Mesodermal cell (in vitro differentiated cells): Measurements from ENCODE around the gene ZNF385C.

Source experiments
- H3K27ac ChIP-seq: 2 replicates; pipeline ENCODE4 v1.7.0; 2013; ENCODE audit warnings: mild to moderate bottlenecking, low read depth, low read length, moderate library complexity; ENCODE audit not compliant: severe bottlenecking
- H3K36me3 ChIP-seq: 2 replicates; pipeline ENCODE4 v1.7.1; 2013; ENCODE audit warnings: mild to moderate bottlenecking, low read length, moderate library complexity; ENCODE audit not compliant: control insufficient read depth, insufficient read depth
- H3K4me1 ChIP-seq: one replicate; pipeline ENCODE4 v1.7.1; 2013; ENCODE audit warnings: mild to moderate bottlenecking, low read length; ENCODE audit not compliant: insufficient read depth, control insufficient read depth, poor library complexity, severe bottlenecking
- H3K4me3 ChIP-seq: 2 replicates; pipeline ENCODE4 v1.7.0; 2013; ENCODE audit warnings: low read length, control low read depth, mild to moderate bottlenecking; ENCODE audit not compliant: insufficient read depth, poor library complexity, severe bottlenecking; ENCODE audit errors: extremely low read depth
- H3K9me3 ChIP-seq: 2 replicates; pipeline ENCODE4 v1.7.1; 2013; ENCODE audit warnings: mild to moderate bottlenecking, low read length, moderate library complexity; ENCODE audit not compliant: control insufficient read depth
- WGBS, 2 experiments: methylation state at CpG; one replicate each; pipeline ENCODE4 v1.1.5; 2013; ENCODE audit warnings: missing lambda C conversion rate in 2 of 2; ENCODE audit not compliant: insufficient coverage in 2 of 2; 5-methylcytosine and 5-hydroxymethylcytosine counted together

The ZNF385C gene

GRCh38 chr17:42135151-42135550, 36.9 kb upstream of the ZNF385C start:
- peaks cover 28% of the 10 kb centered on the region for H3K4me1 ChIP-seq
- H3K4me3 ChIP-seq, result no peak overlapping the region
- H3K27ac ChIP-seq, result peak overlapping the region; percentile 75
- H3K36me3 ChIP-seq, result peaks cover 58% of the 10 kb centered on the region
- WGBS, 2 experiments, result 98% methylated on average over 4 to 5 of the region's 6 CpGs
- no peaks in the 10 kb centered on the region for H3K9me3 ChIP-seq

DNA sequence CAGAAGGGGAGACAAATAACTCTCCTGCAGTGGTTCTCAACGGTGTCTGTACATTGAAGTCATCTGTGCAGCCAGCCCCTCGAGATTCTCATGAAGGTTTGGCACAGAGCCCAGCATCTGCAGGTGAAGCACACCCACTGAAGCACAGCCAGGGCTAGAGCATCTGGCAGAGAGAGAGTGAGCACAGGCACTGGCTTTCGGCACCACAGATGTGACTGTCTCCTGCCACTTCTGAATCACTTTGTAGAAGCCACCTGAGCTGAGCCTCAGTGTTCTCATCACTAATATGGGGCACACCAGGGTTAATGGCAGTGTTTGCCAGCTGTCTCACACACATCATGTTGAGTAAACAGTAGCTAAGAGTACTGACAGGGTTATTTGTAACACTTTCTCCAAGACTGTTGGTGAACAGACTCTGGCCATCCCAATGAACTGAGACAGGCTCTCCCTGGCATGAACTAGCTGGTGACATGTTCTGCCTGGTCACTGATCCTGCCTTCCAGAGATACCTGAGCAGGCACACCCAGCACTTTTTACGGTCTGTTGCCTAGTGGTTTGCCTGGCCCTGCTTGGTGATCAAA, 35.3 kb upstream of the ZNF385C start:
- Histone ChIP-seq H3K4me3 (no peak overlapping the region), H3K27ac (no peak overlapping the region), H3K36me3 (peaks cover 67% of the 10 kb centered on the region), H3K4me1 (peaks cover 28% of the 10 kb centered on the region), H3K9me3 (no peaks in the 10 kb centered on the region)
- WGBS, 2 experiments, result 87 to 92% methylated on average over 4 of the region's 4 CpGs

- no peaks in the 10 kb centered on the region for H3K9me3 ChIP-seq
- 87 to 97% methylated on average over 3 of the region's 3 CpGs for WGBS, 2 experiments
- H3K27ac ChIP-seq, result no peak overlapping the region
- no peak overlapping the region for H3K4me3 ChIP-seq
- peaks cover 67% of the 10 kb centered on the region for H3K36me3 ChIP-seq
- peaks cover 28% of the 10 kb centered on the region for H3K4me1 ChIP-seq
Measured at GRCh38 chr17:42132941-42133340, 34.7 kb upstream of the ZNF385C start.

GRCh38 chr17:42131981-42132432, 33.7 kb upstream of the ZNF385C start:
- H3K36me3 ChIP-seq, result peaks cover 72% of the 10 kb centered on the region
- WGBS, 2 experiments, result 94 to 100% methylated on average over 1 to 2 of the region's 4 CpGs
- H3K4me1 ChIP-seq, result peaks cover 28% of the 10 kb centered on the region
- no peak overlapping the region for H3K4me3 ChIP-seq
- peak overlapping the region; percentile 23 for H3K27ac ChIP-seq
- H3K9me3 ChIP-seq, result no peaks in the 10 kb centered on the region

- H3K36me3 ChIP-seq, result peaks cover 72% of the 10 kb centered on the region
- H3K9me3 ChIP-seq, result no peaks in the 10 kb centered on the region
- WGBS, 2 experiments, result 82 to 96% methylated on average over 3 to 4 of the region's 4 CpGs
- H3K4me1 ChIP-seq, result peaks cover 26% of the 10 kb centered on the region
- H3K4me3 ChIP-seq, result no peak overlapping the region
- peak overlapping the region; percentile 55 for H3K27ac ChIP-seq
Measured at GRCh38 chr17:42131232-42131631, 33.0 kb upstream of the ZNF385C start.

- no peak overlapping the region for H3K4me3 ChIP-seq
- H3K36me3 ChIP-seq, result peaks cover 76% of the 10 kb centered on the region
- H3K9me3 ChIP-seq, result no peaks in the 10 kb centered on the region
- 91 to 98% methylated on average over 11 to 12 of the region's 16 CpGs for WGBS, 2 experiments
- H3K27ac ChIP-seq, result no peak overlapping the region
- H3K4me1 ChIP-seq, result peaks cover 18% of the 10 kb centered on the region
Measured at GRCh38 chr17:42130310-42130936, 32.1 kb upstream of the ZNF385C start.

- no peak overlapping the region for H3K27ac ChIP-seq
- H3K9me3 ChIP-seq, result no peaks in the 10 kb centered on the region
- H3K4me3 ChIP-seq, result no peak overlapping the region
- H3K36me3 ChIP-seq, result peaks cover 79% of the 10 kb centered on the region
- peaks cover 13% of the 10 kb centered on the region for H3K4me1 ChIP-seq
- 92 to 98% methylated on average over 6 to 7 of the region's 8 CpGs for WGBS, 2 experiments
Measured at GRCh38 chr17:42129109-42129837, 31.0 kb upstream of the ZNF385C start.

- H3K4me3 ChIP-seq, result no peak overlapping the region
- peaks cover 76% of the 10 kb centered on the region for H3K36me3 ChIP-seq
Measured at GRCh38 chr17:42127414-42127813, 29.1 kb upstream of the ZNF385C start.

GRCh38 chr17:42126836-42127235, 28.6 kb upstream of the ZNF385C start:
- Histone ChIP-seq H3K9me3 (no peaks in the 10 kb centered on the region), H3K36me3 (peaks cover 76% of the 10 kb centered on the region), H3K4me3 (no peak overlapping the region), H3K27ac (no peak overlapping the region), H3K4me1 (no peaks in the 10 kb centered on the region)
- WGBS, 2 experiments, result 91 to 92% methylated on average over 3 of the region's 3 CpGs

More at GRCh38 chr17:42127414-42127813, 29.1 kb upstream of the ZNF385C start:
- H3K9me3 ChIP-seq, result no peaks in the 10 kb centered on the region
- H3K4me1 ChIP-seq, result peaks cover 5% of the 10 kb centered on the region
- WGBS, 2 experiments, result 93 to 100% methylated on average over 5 of the region's 6 CpGs
- H3K27ac ChIP-seq, result no peak overlapping the region

- no peak overlapping the region for H3K27ac ChIP-seq
- peaks cover 69% of the 10 kb centered on the region for H3K36me3 ChIP-seq
- 90 to 98% methylated on average over 7 to 8 of the region's 12 CpGs for WGBS, 2 experiments
Measured at GRCh38 chr17:42125565-42125964, 27.3 kb upstream of the ZNF385C start.

More at GRCh38 chr17:42125565-42125964, 27.3 kb upstream of the ZNF385C start:
- peaks cover 1% of the 10 kb centered on the region for H3K4me1 ChIP-seq
- no peak overlapping the region for H3K4me3 ChIP-seq
- H3K9me3 ChIP-seq, result no peaks in the 10 kb centered on the region
